OCI-LY7 (cell line): ENCODE measurements around the gene KRTAP20-1. TPM values are rescaled to one million over a fixed set of nuclear protein-coding genes. Genes with fewer than 3 reads are reported as not detected.

Experiments
- BruUV-seq: library from RNA; stranded (reverse); fragments of 400-500 nt; replicated peaks from 2 replicates; lab custom pipeline; 2021; lab: Mats Ljungman, UMichigan
- CTCF ChIA-PET: fragments of 300-600 bp; sonication (Branson Sonifier 250); formaldehyde crosslinking; loops from one replicate; lab custom pipeline; 2022; ENCODE audit warnings: antibody characterized with exemption; ENCODE audit not compliant: unreplicated experiment; lab: Charles Lee
- POLR2A ChIA-PET: fragments of 300-600 bp; sonication (Branson Sonifier 250); formaldehyde crosslinking; loops from one replicate; lab custom pipeline; 2022; ENCODE audit warnings: antibody characterized with exemption; lab: Charles Lee
- DNase-seq: peaks from one replicate; pipeline ENCODE4 v3.0.0-alpha.2; 2015; ENCODE audit warnings: low spot score
- H2AFZ ChIP-seq: fragments of 200-600 bp; sonication (generic), shearing (Covaris generic); 2 replicates; pipeline ENCODE4 v1.6.1; 2014; ENCODE audit warnings: mild to moderate bottlenecking, antibody characterized with exemption, low read length, moderate library complexity
- H3K27ac ChIP-seq: fragments of 200-600 bp; sonication (generic); 2 replicates; pipeline ENCODE4 v1.5.1; 2014; ENCODE audit warnings: mixed run types, low read depth, mild to moderate bottlenecking, moderate library complexity, low read length, inconsistent platforms; ENCODE audit not compliant: poor library complexity, severe bottlenecking
- H3K36me3 ChIP-seq: fragments of 200-600 bp; sonication (generic); 2 replicates; pipeline ENCODE4 v1.6.1; 2014; ENCODE audit warnings: mild to moderate bottlenecking, antibody characterized with exemption, low read length, moderate library complexity, mixed read lengths; ENCODE audit not compliant: insufficient read depth
- H3K4me1 ChIP-seq: fragments of 200-600 bp; sonication (generic); 2 replicates; pipeline ENCODE4 v1.5.1; 2014; ENCODE audit warnings: mild to moderate bottlenecking, low read length; ENCODE audit not compliant: insufficient read depth, poor library complexity, severe bottlenecking
- H3K4me2 ChIP-seq: fragments of 200-600 bp; sonication (generic); 2 replicates; pipeline ENCODE4 v1.6.1; 2014; ENCODE audit warnings: mild to moderate bottlenecking, low read length
- H3K4me3 ChIP-seq: fragments of 200-600 bp; sonication (generic); 2 replicates; pipeline ENCODE4 v1.5.1; 2014; ENCODE audit warnings: mild to moderate bottlenecking, low read depth, low read length; ENCODE audit not compliant: poor library complexity, severe bottlenecking
- H3K79me2 ChIP-seq: fragments of 200-600 bp; sonication (generic); 2 replicates; pipeline ENCODE4 v1.6.1; 2016; ENCODE audit warnings: low read depth, mild to moderate bottlenecking, low read length, moderate library complexity, mixed read lengths; ENCODE audit not compliant: insufficient read depth
- H3K9me2 ChIP-seq: fragments of 200-600 bp; sonication (generic); 2 replicates; pipeline ENCODE4 v1.6.1; 2016; ENCODE audit warnings: mild to moderate bottlenecking, low read length, mixed read lengths; ENCODE audit not compliant: insufficient read depth
- H3K9me3 ChIP-seq: fragments of 200-600 bp; sonication (generic); 2 replicates; pipeline ENCODE4 v1.6.1; 2014; ENCODE audit warnings: mild to moderate bottlenecking, mixed run types, low read length, mixed read lengths
- H4K20me1 ChIP-seq: fragments of 200-600 bp; sonication (generic); 2 replicates; pipeline ENCODE4 v1.6.1; 2014; ENCODE audit warnings: mild to moderate bottlenecking, antibody characterized with exemption, low read length, moderate library complexity, mixed read lengths; ENCODE audit not compliant: insufficient read depth
- EZH2phosphoT487 ChIP-seq: fragments of 200-600 bp; sonication (generic); IDR thresholded peaks from 2 replicates; pipeline ENCODE4 v1.6.1; 2018; ENCODE audit warnings: low read depth, borderline replicate concordance, mild to moderate bottlenecking, mixed run types, antibody characterized with exemption, low read length, moderate library complexity, mixed read lengths
- intact Hi-C: fragments of 100-400 bp; cut with micrococcal nuclease; formaldehyde crosslinking; loops from one replicate; pipeline ENCODE4 v1.10.0; 2022; ENCODE audit not compliant: unreplicated experiment
- small RNA-seq: library from RNA; depleted of rRNA; stranded (forward); fragments of <200 nt; gene quantifications from one replicate; pipeline ENCODE3, GENCODE V24; 2014
- total RNA-seq, 2 experiments: library from RNA; depleted of rRNA in 1 of 2; stranded (reverse); fragments of >200 nt in 1 of 2; shearing (Covaris generic) in 1 of 2; gene quantifications; 2 replicates each; pipeline ENCODE4 v1.2.3, GENCODE V29; 2014 to 2022
- TF ChIP-seq, protein P1 (sequence below): fragments of 200-600 bp; sonication (generic); conservative IDR thresholded peaks from 2 replicates; pipeline ENCODE4 v1.5.1; 2014; ENCODE audit warnings: mild to moderate bottlenecking, antibody characterized with exemption, low read length, moderate library complexity, mixed read lengths

Gene KRTAP20-1
- total RNA-seq, 2 experiments from 2014 or later = not detected

DNA sequence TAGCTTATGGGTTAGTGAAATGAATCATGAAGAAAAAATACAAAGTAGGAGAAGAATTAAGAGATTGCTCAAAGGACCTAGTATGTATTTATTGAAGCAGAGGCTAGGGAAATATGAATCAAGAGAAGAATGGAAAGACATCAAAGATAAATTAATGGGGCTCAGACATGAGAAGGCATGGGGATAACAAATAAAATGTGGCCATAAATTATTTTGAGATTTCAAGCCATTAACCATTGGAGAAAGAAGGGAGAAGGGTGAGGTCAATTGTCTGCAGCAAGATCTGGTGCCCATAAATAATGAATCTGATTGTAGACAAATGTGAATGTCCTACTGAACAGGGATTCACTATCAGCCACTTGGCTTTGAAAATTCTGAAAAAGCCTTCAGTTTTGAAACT lies 36.7 kb downstream of the KRTAP20-1 start:
- H3K79me2 ChIP-seq = no peaks in the 10 kb centered on the region
- H3K36me3 ChIP-seq = no peaks in the 10 kb centered on the region
- H3K27ac ChIP-seq = no peak overlapping the region
- no peak overlapping the region for H3K4me2 ChIP-seq
- TF ChIP-seq, protein P1, sequence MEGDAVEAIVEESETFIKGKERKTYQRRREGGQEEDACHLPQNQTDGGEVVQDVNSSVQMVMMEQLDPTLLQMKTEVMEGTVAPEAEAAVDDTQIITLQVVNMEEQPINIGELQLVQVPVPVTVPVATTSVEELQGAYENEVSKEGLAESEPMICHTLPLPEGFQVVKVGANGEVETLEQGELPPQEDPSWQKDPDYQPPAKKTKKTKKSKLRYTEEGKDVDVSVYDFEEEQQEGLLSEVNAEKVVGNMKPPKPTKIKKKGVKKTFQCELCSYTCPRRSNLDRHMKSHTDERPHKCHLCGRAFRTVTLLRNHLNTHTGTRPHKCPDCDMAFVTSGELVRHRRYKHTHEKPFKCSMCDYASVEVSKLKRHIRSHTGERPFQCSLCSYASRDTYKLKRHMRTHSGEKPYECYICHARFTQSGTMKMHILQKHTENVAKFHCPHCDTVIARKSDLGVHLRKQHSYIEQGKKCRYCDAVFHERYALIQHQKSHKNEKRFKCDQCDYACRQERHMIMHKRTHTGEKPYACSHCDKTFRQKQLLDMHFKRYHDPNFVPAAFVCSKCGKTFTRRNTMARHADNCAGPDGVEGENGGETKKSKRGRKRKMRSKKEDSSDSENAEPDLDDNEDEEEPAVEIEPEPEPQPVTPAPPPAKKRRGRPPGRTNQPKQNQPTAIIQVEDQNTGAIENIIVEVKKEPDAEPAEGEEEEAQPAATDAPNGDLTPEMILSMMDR = no peak
- no peak for TF ChIP-seq EZH2phosphoT487
- no peaks in the 10 kb centered on the region for H3K9me3 ChIP-seq
- H3K4me1 ChIP-seq = no peaks in the 10 kb centered on the region
- no peaks in the 10 kb centered on the region for H4K20me1 ChIP-seq
- H3K9me2 ChIP-seq = no peaks in the 10 kb centered on the region
- no peak overlapping the region for H2AFZ ChIP-seq
- ChIA-PET CTCF (no interaction called here), POLR2A (interaction anchor here (0.6 kb wide), 1 partner anchor 882 kb away, joined by 3 read pairs; no protein-coding TSS in a partner anchor)
- DNase-seq = no peak
- no TSS peak for BruUV-seq
- intact Hi-C loops = no loop called here
- H3K4me3 ChIP-seq = no peak overlapping the region

Small RNAs within 50 kb of the gene (small RNA-seq; reads per million reads assigned to genes)
- gene KRTAP20-1 = not detected
- gene KRTAP20-3 = not detected
- gene KRTAP20-4 = not detected
- gene KRTAP22-1 = not detected
- gene KRTAP22-2 = not detected

Other genes with a start within 250 kb of the KRTAP20-1 start
- gene KRTAP13-2, start 244.2 kb upstream of the KRTAP20-1 start, total RNA-seq (2014; rRNA removed; shearing (Covaris generic)) = not detected in 2 replicates
- not detected in 2 replicates for gene KRTAP13-2, start 244.2 kb upstream of the KRTAP20-1 start, total RNA-seq (2022)
- gene KRTAP13-1, start 220.4 kb upstream of the KRTAP20-1 start, total RNA-seq (2014; rRNA removed; shearing (Covaris generic)) = not detected in 2 replicates
- gene KRTAP13-1, start 220.4 kb upstream of the KRTAP20-1 start, total RNA-seq (2022) = not detected in 2 replicates
- gene KRTAP13-3, start 190.5 kb upstream of the KRTAP20-1 start, total RNA-seq (2014; rRNA removed; shearing (Covaris generic)) = not detected in 2 replicates
- gene KRTAP13-3, start 190.5 kb upstream of the KRTAP20-1 start, total RNA-seq (2022) = not detected in 2 replicates
- not detected in 2 replicates for gene KRTAP13-4, start 186.2 kb upstream of the KRTAP20-1 start, total RNA-seq (2014; rRNA removed; shearing (Covaris generic))
- not detected in 2 replicates for gene KRTAP13-4, start 186.2 kb upstream of the KRTAP20-1 start, total RNA-seq (2022)
- not detected in 2 replicates for gene KRTAP15-1, start 176.2 kb upstream of the KRTAP20-1 start, total RNA-seq (2014; rRNA removed; shearing (Covaris generic))
- gene KRTAP15-1, start 176.2 kb upstream of the KRTAP20-1 start, total RNA-seq (2022) = not detected in 2 replicates
- not detected in 2 replicates for gene KRTAP19-1, start 136.1 kb upstream of the KRTAP20-1 start, total RNA-seq (2014; rRNA removed; shearing (Covaris generic))
- not detected in 2 replicates for gene KRTAP19-1, start 136.1 kb upstream of the KRTAP20-1 start, total RNA-seq (2022)
- not detected in 2 replicates for gene KRTAP19-2, start 129.0 kb upstream of the KRTAP20-1 start, total RNA-seq (2014; rRNA removed; shearing (Covaris generic))
- gene KRTAP19-2, start 129.0 kb upstream of the KRTAP20-1 start, total RNA-seq (2022) = not detected in 2 replicates
- gene KRTAP19-3, start 124.4 kb upstream of the KRTAP20-1 start, total RNA-seq (2014; rRNA removed; shearing (Covaris generic)) = not detected in 2 replicates
- gene KRTAP19-3, start 124.4 kb upstream of the KRTAP20-1 start, total RNA-seq (2022) = not detected in 2 replicates
- not detected in 2 replicates for gene KRTAP19-4, start 119.3 kb upstream of the KRTAP20-1 start, total RNA-seq (2014; rRNA removed; shearing (Covaris generic))
- not detected in 2 replicates for gene KRTAP19-4, start 119.3 kb upstream of the KRTAP20-1 start, total RNA-seq (2022)
- gene KRTAP19-5, start 114.3 kb upstream of the KRTAP20-1 start, total RNA-seq (2014; rRNA removed; shearing (Covaris generic)) = not detected in 2 replicates
- not detected in 2 replicates for gene KRTAP19-5, start 114.3 kb upstream of the KRTAP20-1 start, total RNA-seq (2022)
- gene KRTAP19-6, start 74.6 kb upstream of the KRTAP20-1 start, total RNA-seq (2014; rRNA removed; shearing (Covaris generic)) = not detected in 2 replicates
- gene KRTAP19-6, start 74.6 kb upstream of the KRTAP20-1 start, total RNA-seq (2022) = not detected in 2 replicates
- not detected in 2 replicates for gene KRTAP19-7, start 55.1 kb upstream of the KRTAP20-1 start, total RNA-seq (2014; rRNA removed; shearing (Covaris generic))
- gene KRTAP19-7, start 55.1 kb upstream of the KRTAP20-1 start, total RNA-seq (2022) = not detected in 2 replicates
- not detected in 2 replicates for gene KRTAP22-2, start 26.0 kb upstream of the KRTAP20-1 start, total RNA-seq (2014; rRNA removed; shearing (Covaris generic))
- gene KRTAP22-2, start 26.0 kb upstream of the KRTAP20-1 start, total RNA-seq (2022) = not detected in 2 replicates
- gene KRTAP6-3, start 24.0 kb upstream of the KRTAP20-1 start, total RNA-seq (2014; rRNA removed; shearing (Covaris generic)) = not detected in 2 replicates
- not detected in 2 replicates for gene KRTAP6-3, start 24.0 kb upstream of the KRTAP20-1 start, total RNA-seq (2022)
- gene KRTAP6-2, start 17.5 kb upstream of the KRTAP20-1 start, total RNA-seq (2014; rRNA removed; shearing (Covaris generic)) = not detected in 2 replicates
- not detected in 2 replicates for gene KRTAP6-2, start 17.5 kb upstream of the KRTAP20-1 start, total RNA-seq (2022)
- not detected in 2 replicates for gene KRTAP22-1, start 15.3 kb upstream of the KRTAP20-1 start, total RNA-seq (2014; rRNA removed; shearing (Covaris generic))
- not detected in 2 replicates for gene KRTAP22-1, start 15.3 kb upstream of the KRTAP20-1 start, total RNA-seq (2022)
- gene KRTAP6-1, start 2.5 kb upstream of the KRTAP20-1 start, total RNA-seq (2014; rRNA removed; shearing (Covaris generic)) = not detected in 2 replicates
- gene KRTAP6-1, start 2.5 kb upstream of the KRTAP20-1 start, total RNA-seq (2022) = not detected in 2 replicates
- not detected in 2 replicates for gene KRTAP20-4, start 4.2 kb downstream of the KRTAP20-1 start, total RNA-seq (2014; rRNA removed; shearing (Covaris generic))
- gene KRTAP20-4, start 4.2 kb downstream of the KRTAP20-1 start, total RNA-seq (2022) = not detected in 2 replicates
- gene KRTAP20-2, start 18.8 kb downstream of the KRTAP20-1 start, total RNA-seq (2014; rRNA removed; shearing (Covaris generic)) = not detected in 2 replicates
- gene KRTAP20-2, start 18.8 kb downstream of the KRTAP20-1 start, total RNA-seq (2022) = not detected in 2 replicates
- gene KRTAP20-3, start 26.4 kb downstream of the KRTAP20-1 start, total RNA-seq (2014; rRNA removed; shearing (Covaris generic)) = not detected in 2 replicates
- not detected in 2 replicates for gene KRTAP20-3, start 26.4 kb downstream of the KRTAP20-1 start, total RNA-seq (2022)
- gene KRTAP21-3, start 102.4 kb downstream of the KRTAP20-1 start, total RNA-seq (2014; rRNA removed; shearing (Covaris generic)) = not detected in 2 replicates
- not detected in 2 replicates for gene KRTAP21-3, start 102.4 kb downstream of the KRTAP20-1 start, total RNA-seq (2022)
- not detected in 2 replicates for gene KRTAP21-2, start 130.8 kb downstream of the KRTAP20-1 start, total RNA-seq (2014; rRNA removed; shearing (Covaris generic))
- not detected in 2 replicates for gene KRTAP21-2, start 130.8 kb downstream of the KRTAP20-1 start, total RNA-seq (2022)
- gene KRTAP21-1, start 139.0 kb downstream of the KRTAP20-1 start, total RNA-seq (2014; rRNA removed; shearing (Covaris generic)) = not detected in 2 replicates
- not detected in 2 replicates for gene KRTAP21-1, start 139.0 kb downstream of the KRTAP20-1 start, total RNA-seq (2022)
- not detected in 2 replicates for gene KRTAP8-1, start 196.8 kb downstream of the KRTAP20-1 start, total RNA-seq (2014; rRNA removed; shearing (Covaris generic))
- gene KRTAP8-1, start 196.8 kb downstream of the KRTAP20-1 start, total RNA-seq (2022) = not detected in 2 replicates
- not detected in 2 replicates for gene KRTAP7-1, start 213.3 kb downstream of the KRTAP20-1 start, total RNA-seq (2014; rRNA removed; shearing (Covaris generic))
- gene KRTAP7-1, start 213.3 kb downstream of the KRTAP20-1 start, total RNA-seq (2022) = not detected in 2 replicates